Retinal pigment epithelial cell (primary cell): ENCODE measurements around the gene PPP1R15A.

Source experiments
- DNase-seq: peaks from one replicate; pipeline ENCODE4 v3.0.0-alpha.2; 2010; ENCODE audit warnings: low read depth
- H3K4me3 ChIP-seq: 2 replicates; pipeline ENCODE4 v1.5.1; 2011; ENCODE audit warnings: mild to moderate bottlenecking, low read length, control low read depth, moderate library complexity
- CTCF ChIP-seq: conservative IDR thresholded peaks from 2 replicates; pipeline ENCODE4 v1.5.1; 2011; ENCODE audit warnings: low read depth, low read length, control low read depth, inconsistent platforms

Gene PPP1R15A

GRCh38 chr19:48872182-48872883, at the start of gene PPP1R15A:
PPP1R15A (plus strand) TSS chr19:48872421; CDS start chr19:48873234, 813 bp downstream.
- no peak for TF ChIP-seq CTCF
- peak within 1 kb of the TSS; percentile 100 for H3K4me3 ChIP-seq
- peak; percentile 84 for DNase-seq

- DNase-seq: no peak
- H3K4me3 ChIP-seq: no peak overlapping the region
- TF ChIP-seq CTCF: no peak
Observed at GRCh38 chr19:48822514-48822913, 49.7 kb upstream of the PPP1R15A start.

GRCh38 chr19:48826606-48827020, 45.6 kb upstream of the PPP1R15A start:
- TF ChIP-seq CTCF: peak; percentile 31
- H3K4me3 ChIP-seq: no peak overlapping the region
- no peak for DNase-seq

GRCh38 chr19:48830088-48830487, 42.1 kb upstream of the PPP1R15A start:
- no peak for TF ChIP-seq CTCF
- no peak for DNase-seq
- no peak overlapping the region for H3K4me3 ChIP-seq

GRCh38 chr19:48830965-48831364, 41.3 kb upstream of the PPP1R15A start:
- no peak for TF ChIP-seq CTCF
- H3K4me3 ChIP-seq: no peak overlapping the region
- DNase-seq: no peak

GRCh38 chr19:48833049-48833448, 39.2 kb upstream of the PPP1R15A start:
- H3K4me3 ChIP-seq: no peak overlapping the region
- TF ChIP-seq CTCF: no peak
- no peak for DNase-seq

- no peak overlapping the region for H3K4me3 ChIP-seq
- DNase-seq: no peak
- no peak for TF ChIP-seq CTCF
Observed at GRCh38 chr19:48833977-48834376, 38.2 kb upstream of the PPP1R15A start.
